Pulmonary artery endothelial cell (primary cell): Measurements from ENCODE around the gene SLMAP. TPM values are rescaled to one million over a fixed set of nuclear protein-coding genes. Genes with fewer than 3 reads are reported as not detected.

ENCODE experiments used
- DNase-seq: peaks from one replicate; pipeline ENCODE4 v3.0.0-alpha.2; 2011; ENCODE audit warnings: low read depth, low spot score
- total RNA-seq: library from RNA; depleted of rRNA; stranded (reverse); fragments of >200 nt; gene quantifications from 2 replicates; pipeline ENCODE4 v1.2.3, GENCODE V29; 2014

Gene SLMAP, protein sequence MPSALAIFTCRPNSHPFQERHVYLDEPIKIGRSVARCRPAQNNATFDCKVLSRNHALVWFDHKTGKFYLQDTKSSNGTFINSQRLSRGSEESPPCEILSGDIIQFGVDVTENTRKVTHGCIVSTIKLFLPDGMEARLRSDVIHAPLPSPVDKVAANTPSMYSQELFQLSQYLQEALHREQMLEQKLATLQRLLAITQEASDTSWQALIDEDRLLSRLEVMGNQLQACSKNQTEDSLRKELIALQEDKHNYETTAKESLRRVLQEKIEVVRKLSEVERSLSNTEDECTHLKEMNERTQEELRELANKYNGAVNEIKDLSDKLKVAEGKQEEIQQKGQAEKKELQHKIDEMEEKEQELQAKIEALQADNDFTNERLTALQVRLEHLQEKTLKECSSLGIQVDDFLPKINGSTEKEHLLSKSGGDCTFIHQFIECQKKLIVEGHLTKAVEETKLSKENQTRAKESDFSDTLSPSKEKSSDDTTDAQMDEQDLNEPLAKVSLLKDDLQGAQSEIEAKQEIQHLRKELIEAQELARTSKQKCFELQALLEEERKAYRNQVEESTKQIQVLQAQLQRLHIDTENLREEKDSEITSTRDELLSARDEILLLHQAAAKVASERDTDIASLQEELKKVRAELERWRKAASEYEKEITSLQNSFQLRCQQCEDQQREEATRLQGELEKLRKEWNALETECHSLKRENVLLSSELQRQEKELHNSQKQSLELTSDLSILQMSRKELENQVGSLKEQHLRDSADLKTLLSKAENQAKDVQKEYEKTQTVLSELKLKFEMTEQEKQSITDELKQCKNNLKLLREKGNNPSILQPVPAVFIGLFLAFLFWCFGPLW
- total RNA-seq, result 38.1 and 43.0 TPM in 2 replicates

DNA sequence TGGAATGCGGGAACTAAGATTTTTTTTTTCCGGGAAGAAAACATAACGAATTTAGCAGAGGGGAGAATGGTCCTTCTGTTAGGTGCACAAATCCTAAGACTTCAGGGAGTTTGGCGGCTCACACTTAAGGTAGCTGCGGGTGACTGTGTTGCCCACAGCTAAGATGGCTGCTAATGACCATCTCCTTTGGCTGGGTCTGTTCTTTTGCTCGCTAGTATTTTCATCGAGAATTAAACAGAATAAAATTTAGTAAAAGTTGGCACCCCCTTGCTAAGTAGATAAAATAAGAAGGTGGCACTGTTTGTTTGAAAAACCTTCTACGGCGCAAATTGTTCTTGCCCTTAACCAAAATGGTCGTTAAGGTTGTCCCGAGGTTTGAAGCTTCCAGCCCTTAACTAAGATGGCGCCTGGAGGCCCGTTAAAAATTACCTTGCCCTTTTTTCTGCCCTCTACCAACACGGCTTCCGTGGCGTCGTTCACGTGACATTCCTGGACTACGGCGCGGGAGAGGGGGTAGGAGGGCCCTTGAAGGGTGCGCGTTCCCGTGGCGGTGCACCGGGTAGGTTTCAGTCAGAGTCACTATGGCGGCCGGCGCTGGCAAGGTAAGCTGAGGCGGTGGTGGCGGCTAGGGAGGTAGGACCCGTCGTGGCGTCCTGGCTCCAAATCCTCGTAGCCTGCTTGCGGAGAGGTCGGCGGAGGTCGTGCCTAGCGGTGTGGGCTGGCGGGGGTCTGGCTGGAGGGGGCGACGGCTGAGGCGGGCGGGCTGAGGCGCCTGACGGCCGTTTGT, at the start of gene SLMAP:
Gene SLMAP (plus strand): TSS at position 569 of the 787 bp plus-strand sequence. CDS start 1,343 bp downstream, outside the sequence.
- DNase-seq, result peak; percentile 81

DNA sequence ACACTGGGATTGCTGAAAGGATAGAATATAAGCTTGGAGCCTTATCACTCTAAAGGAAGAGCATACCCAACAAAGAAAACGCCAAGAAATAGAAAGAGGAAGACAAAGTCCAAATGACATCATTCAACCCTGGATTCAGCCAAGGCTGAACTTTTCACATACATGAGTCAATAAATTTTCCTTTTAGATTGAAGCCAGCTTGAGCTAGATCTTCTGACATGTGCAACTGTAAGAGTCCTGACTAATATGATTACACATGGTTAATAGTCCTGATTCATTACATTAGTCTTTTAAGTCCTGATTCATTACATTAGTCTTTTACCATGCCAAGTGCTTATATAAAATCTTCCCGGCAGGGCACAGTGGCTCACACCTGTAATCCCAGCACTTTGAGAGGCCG, 49.6 kb upstream of the SLMAP start:
- DNase-seq, result peak; percentile 15

DNA sequence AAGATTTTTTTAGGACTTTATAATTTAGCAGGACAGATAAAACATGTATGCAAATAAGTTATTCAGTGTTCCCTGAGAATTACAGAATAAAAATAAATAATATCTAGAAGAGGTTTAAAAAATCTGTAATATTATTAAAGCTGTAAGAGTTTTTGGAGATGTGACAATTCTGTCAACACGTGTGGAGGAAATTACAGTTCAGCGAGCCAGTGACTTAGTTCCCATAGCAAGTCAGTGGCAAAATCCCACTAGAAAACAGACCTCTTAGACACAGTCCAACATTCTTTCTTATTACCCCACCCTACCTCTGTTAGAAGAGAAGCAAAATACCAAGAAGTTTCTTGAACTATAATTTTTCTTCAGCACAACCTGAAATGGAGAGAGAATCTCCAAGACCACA, 47.1 kb upstream of the SLMAP start:
- DNase-seq, result no peak

DNA sequence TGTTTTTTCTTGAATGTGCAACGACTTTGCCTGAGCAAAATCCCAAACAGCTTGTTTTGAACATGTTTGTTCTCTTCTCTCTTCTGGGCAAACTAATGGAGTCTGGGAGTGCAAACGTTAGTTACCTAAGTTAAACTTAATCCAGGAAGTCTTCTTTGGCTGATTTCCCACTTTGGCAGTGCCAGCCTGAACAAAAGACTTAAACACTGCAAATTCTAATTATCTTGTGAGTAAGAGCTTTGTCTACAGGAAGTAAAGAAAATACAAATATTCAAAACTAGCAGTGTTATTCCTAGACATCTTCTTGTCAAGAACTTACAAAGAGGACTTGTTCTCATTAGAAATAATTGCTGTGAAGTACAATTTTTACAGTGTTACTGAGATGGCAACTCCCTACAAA, 46.5 kb upstream of the SLMAP start:
- DNase-seq, result no peak

DNA sequence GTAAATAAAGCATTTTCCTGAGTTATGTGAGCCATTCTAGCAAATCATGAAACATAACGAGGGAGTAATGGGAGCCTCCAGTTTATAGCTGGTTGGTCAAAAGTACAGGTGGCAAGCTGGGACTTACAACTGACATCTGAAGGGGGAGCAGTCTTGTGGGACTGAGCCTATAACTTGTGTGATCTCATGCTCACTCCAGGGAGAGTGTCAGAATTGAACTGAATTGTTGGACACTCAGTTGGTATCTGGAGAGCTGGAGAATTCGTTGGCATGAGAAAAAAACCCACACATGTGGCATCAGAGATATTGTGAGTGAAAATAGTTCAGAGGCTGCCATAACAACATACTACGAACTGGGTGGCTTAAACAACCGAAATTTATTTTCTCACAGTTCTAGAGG, 40.4 kb upstream of the SLMAP start:
- no peak for DNase-seq

DNA sequence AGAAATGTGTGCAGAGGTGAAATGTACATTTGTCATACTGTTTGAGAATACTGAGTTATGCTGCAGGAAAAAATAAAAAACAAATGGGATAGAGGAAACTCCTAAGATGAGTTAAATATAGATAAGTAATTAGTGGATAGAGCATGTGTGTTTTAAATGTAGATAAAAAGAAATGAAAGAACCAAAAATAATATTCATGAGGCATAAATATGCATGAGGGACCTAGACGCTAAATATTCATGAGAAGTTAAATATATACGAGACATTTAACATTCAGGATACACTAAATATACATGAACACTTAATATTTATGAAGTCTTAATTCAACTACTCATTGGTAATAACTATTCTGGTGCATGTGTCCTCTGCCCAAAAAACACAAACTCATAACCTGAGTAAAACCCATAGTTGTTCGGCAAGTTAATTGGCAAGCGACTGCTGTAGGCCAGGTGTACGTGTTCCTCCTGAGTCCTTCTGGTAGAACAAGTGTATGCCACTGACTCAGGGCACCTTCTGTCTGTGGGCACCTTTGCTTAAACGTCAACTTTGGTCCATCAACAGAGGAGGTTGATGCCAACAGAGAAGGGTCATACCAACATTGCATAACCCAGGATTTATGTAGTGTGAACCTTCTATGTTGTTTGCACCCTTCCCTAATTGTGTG, 38.8 kb upstream of the SLMAP start:
- no peak for DNase-seq

DNA sequence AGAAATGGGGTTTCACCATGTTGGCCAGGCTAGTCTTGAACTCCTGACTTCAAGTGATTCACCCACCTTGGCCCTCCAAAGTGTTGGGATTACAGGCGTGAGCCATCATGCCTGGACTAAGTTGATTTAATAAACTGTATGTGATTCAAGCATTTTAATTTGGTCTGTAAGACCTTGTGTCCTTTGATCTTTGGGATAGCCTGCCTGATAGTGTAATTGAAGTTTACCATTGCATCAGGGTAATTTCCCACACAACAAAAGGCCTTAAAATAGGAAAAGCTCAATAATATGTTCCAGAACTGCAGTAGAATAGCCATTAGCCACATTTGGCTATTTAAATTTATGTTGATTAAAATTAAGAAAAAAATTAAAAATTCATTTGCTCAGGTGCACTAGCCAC, 38.0 kb upstream of the SLMAP start:
- DNase-seq, result no peak

DNA sequence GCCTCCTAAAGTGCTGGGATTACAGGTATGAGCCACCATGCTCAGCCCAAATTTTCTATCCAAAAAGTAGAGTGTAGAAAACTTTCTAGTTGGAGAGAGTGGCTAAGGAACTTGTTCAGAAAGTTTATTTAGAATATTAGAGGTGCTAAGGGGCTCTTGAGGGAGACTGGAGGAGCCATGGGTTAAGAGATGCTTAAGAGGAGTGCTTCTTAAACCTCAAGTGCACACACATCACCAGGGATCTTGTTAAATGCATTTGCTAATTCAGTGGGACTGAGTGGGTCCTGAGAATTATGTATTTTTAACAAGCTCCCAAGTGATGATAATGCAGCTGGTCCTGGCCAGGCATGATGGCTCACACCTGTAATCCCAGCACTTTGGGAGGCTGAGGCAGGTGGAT, 29.7 kb upstream of the SLMAP start:
- no peak for DNase-seq

DNA sequence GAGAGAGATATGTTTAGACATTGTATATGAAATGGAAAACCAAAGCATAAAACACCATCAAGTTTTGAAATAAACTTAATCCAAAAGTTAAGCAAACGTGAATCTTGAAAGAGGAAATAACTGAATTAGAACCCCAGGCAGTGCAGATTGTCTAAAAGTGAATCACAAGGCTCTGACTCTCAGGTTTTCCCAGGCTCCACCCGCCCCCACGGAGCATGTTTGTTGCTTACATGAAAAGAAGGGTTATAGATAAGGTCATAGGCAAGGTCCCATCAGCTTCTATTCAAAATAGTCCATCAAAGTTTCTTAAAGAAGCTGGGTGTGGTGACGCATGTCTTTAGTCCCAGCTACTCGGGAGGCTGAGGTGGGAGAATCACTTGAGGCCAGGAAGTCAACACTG, 29.0 kb upstream of the SLMAP start:
- no peak for DNase-seq

DNA sequence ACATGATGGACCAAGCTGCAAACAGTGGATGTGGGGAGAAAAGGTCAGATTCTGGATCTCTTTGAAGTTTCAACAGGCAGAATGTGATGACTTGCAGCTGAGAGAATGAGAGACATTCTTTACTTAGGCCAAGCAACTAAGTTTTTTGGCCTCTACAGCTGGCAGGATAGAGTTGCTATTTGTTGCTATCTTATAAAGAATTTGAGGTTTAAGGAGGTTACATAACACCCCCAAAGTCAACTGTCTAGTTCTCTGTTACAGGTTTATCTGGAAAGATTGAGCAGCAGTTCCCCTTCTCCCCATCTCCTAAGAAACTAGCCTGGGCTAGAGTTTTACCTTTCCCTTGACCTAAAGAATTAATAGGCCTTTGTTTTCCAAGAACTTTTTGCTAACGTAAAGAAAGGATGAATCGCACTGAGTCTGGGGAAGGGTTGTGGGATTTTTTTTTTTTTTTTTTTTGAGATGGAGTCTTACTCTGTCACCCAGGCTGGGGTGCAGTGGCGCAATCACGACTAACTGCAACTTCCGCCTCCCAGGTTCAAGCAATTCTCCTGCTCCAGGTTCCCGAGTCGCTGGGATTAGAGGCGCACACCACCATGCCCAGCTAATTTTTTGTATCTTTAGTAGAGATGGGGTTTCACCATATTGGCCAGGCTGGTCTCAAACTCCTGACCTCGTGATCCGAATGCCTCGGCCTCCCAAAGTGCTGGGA, 26.6 kb upstream of the SLMAP start:
- DNase-seq, result no peak

DNA sequence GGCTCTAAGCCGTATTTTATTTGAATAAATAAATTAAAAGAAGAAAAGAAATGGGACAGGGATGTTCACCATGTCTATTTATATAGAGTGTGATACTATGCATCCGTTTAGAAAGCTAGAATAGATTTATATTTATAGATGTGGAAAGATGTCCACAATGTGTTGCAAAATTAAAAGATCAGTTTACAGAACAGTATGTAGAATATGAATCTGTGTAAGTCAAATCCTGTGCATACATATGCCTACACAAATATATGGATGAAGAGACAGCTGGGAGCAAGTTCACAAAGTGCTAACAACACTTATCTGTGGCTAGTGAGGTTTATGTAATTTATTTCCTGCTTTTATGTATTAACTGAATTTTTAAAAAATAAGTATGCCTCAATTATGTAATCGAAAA, 25.4 kb upstream of the SLMAP start:
- DNase-seq, result no peak

DNA sequence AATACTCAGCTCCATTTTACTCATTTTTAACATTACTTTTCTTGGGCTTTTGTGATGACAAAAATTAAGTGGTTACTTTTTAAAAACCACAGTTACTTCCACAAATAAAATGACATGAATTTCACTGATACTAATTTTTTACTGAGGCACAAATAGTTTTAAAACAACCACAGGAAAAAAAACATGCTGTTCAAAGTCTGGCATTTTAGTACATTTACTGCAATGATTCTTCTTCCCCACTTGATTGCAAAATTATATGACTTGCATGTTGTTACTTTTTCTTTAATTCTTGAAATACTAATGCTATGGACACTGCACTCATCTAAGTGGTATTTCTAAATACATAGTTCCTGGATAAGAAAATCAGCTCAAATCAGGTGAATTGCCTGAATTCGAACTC, 24.8 kb upstream of the SLMAP start:
- no peak for DNase-seq

DNA sequence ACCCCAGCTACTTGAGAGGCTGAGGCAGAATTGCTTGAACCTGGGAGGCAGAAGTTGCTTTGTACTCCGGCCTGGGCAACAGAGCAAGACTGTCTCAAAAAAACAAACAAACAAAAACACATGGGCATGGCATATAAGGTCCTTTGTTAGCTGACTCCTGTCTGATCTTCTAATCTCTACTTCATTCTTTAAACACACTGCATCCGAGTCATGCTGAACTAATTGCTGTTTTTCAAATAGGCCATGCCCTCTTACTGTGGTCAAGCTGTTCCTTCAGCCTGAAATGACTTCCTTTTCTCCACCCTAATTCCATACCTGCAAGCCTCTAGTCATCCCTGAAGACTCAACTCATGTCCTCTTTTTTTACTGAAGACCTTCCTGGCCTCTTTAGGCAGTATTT, 22.3 kb upstream of the SLMAP start:
- no peak for DNase-seq

DNA sequence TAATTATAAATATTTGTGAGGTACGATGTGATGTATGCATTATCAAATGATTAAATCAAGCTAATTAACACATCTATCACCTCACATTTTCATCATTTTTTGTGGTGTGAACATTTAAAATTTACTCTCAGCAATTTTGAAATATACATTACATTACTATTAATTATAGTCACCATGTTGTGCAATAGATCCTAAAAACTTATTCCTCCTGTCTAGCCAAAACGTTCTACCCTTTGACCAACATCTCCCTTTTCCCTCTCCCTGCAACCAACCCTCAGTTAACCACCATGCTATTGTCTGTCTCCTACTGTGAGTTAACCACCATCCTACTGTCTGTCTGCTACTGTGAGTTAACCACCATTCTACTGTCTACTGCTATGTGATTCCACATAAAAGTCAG, 20.7 kb upstream of the SLMAP start:
- DNase-seq, result no peak

DNA sequence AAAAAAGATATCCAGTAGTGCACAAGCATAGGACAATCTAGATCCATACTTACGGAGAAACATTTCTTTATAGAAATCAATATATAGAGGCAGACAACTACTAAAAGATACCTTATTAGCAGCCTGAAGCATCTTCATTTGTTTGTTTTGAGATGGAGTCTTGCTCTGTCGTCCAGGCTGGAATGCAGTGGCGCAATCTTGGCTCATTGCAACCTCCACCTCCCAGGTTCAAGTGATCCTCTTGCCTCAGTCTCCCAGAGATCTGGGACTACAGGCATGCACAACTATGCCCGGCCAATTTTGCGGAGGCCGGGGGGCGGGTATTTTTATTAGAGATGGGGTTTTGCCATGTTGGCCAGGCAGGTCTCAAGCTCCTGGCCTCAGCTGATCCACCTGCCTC, 18.3 kb upstream of the SLMAP start:
- DNase-seq, result no peak

DNA sequence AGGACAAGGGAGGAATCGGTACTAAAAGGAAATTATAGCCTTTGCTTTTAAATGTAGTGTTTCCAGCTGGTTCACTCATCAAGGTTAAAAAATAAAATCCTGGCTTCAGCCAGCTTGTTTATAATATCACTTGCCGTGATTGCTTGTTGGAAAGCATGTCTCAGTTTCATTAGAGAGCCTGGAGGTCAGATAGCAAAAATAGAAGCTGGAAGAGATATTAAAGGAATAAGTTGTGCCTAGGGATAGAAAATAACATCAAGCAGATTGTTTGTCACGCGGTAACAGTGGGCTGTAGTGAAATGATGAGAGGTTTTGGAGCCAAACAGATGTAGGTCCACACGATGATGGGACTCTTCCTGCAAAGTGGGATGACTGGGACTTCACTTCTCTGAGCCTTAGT, 17.7 kb upstream of the SLMAP start:
- DNase-seq, result no peak

DNA sequence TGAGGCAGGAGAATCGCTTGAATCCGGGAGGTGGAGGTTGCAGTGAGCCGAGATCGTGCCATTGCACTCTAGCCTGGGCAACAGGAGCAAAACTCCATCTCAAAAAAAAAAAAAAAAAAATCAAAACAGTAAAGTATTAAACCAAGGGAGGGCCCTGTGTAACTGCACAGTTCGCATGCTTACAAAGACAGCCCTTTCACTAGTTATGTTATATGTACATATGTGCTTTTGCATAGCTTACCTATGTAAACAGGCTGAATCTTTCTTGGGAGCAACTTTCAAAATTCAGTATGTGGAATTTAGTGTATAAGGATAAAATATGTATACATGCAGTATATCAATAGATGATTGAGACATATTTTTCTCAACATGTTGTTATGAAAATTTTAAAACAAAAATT, 16.1 kb upstream of the SLMAP start:
- no peak for DNase-seq

DNA sequence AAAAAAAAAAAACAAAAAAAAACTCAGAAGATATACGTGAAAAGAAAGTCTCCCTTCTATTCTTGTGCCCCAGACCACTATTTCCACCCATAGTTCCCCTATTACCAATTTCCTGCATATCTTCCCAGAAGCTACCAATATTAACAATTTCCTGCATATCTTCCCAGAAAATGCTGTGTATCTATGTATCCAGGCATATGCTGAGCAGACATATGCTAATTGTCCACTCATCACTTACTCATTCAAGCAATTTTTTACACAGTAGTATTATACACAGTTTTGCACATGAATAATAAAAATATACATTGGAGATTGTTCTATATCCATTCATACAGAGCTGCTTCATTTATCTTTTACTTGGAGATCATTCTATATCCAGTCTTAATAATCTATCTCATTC, 12.6 kb upstream of the SLMAP start:
- no peak for DNase-seq

DNA sequence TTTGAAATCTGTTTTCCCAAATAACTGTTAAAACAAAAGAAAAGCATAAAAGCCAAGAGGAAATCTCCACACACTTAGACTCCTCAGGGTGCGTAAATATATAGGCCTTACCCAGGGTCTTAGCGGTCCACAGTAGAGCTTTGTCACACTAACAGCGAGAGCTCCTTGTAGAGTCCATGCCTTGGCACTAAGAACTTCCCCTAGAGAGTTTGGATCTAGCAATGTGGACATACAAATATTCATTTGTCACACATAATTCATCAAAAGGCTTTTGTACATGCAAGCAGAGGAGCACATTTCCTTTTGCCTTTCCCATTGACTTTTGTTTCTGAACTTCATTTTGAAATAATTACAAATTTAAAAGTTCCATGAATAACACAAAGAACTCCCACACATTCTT, 11.0 kb upstream of the SLMAP start:
- DNase-seq, result no peak

DNA sequence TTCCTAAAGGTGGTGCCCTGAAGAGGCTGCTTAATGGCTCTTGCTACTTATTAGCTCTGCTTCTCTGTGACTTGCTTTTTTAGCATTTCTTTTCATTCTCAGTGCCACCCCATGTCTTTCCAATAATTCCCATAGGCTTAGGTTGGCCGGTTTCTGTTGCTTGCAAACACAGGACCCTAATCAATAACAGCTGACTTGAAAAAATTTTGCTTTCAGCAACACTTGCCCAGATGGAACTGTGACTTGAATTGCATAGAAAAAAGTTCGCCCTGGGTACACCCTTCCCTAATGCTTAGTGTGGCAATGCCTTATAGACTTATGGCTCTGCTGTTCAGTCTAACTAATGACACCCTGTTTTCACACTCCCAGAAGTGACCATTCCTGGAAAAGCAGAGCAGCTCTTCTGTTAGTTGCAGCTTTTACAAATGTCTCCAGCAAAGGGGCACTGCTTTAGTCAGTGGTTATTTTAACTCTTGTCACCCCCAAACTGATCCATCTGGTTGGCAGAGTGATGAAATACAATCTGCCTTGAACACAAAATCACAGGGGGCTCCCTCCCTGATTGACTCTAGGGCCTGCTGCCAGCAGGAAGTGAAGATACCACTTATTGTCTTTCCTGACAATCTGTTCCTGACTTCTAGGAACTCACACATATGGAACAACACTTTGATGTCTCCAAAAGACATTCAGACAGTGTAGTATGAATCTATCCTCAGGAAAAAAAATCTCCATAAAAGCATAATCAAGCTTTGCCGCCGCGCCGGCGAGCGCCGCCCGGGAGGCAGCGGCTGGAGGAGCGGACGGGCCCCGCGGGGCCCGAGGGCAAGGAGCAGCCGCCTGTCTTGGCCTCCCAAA, 9.7 kb upstream of the SLMAP start:
- no peak for DNase-seq
